Measurements from ENCODE around the gene C6orf163.
"Not testable (repeated sequence)": the region's sequence is repeated elsewhere in the genome, so short reads cannot be mapped to it uniquely, and the experiment has no call there.

C6orf163 gene

GRCh38 chr6:87344731-87345130 is at the start of gene C6orf163:
Gene C6orf163, plus strand, starts transcription at chr6:87344813. Its CDS starts 287 bp downstream, at chr6:87345100.
- TF ChIP-seq, protein P1, sequence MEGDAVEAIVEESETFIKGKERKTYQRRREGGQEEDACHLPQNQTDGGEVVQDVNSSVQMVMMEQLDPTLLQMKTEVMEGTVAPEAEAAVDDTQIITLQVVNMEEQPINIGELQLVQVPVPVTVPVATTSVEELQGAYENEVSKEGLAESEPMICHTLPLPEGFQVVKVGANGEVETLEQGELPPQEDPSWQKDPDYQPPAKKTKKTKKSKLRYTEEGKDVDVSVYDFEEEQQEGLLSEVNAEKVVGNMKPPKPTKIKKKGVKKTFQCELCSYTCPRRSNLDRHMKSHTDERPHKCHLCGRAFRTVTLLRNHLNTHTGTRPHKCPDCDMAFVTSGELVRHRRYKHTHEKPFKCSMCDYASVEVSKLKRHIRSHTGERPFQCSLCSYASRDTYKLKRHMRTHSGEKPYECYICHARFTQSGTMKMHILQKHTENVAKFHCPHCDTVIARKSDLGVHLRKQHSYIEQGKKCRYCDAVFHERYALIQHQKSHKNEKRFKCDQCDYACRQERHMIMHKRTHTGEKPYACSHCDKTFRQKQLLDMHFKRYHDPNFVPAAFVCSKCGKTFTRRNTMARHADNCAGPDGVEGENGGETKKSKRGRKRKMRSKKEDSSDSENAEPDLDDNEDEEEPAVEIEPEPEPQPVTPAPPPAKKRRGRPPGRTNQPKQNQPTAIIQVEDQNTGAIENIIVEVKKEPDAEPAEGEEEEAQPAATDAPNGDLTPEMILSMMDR (IDR thresholded peaks at IDR 0.05; ENCODE audit: low read depth, low read length): no peak
- no peak within 1 kb of the TSS for H3K4me3 ChIP-seq (ENCODE audit: low read depth, low read length)

DNA sequence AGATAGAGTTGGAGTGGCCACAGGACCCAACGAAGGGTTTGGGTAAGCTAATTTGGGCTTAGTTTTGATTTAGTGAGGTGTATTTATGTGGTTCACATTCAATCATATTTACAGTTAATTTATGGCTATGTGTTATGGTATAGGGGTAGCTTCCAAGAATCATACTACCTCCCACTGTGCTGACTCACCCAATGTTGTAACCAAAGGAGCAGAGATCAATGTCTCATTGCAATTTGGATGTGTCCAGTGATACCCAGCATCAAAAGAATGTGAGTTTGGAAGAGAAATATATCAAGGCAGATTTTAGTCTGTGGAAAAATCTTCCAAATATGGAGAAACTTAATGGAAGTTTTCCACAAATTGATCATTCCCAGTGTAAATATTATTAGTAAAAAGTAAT is 47.5 kb upstream of the C6orf163 start:
- TF ChIP-seq, protein P1 (IDR thresholded peaks at IDR 0.05; ENCODE audit: low read depth, low read length): no peak
- H3K4me3 ChIP-seq (ENCODE audit: low read depth, low read length): no peak overlapping the region

DNA sequence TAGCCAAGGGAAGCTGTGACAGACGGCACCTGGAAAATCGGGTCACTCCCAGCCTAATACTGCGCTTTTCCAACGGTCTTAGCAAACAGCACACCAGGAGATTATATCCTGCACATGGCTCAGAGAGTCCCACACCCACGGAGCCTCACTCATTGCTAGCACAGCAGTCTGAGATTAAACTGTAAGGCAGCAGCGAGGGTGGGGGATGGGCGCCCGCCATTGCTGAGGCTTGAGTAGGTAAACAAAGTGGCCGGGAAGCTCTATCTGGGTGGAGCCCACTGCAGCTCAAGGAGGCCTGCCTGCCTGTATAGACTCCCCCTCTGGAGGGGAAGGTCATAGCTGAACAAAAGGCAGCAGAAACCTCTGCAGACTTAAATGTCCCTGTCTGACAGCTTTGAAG is 43.3 kb upstream of the C6orf163 start:
- H3K4me3 ChIP-seq (ENCODE audit: low read depth, low read length): not testable (repeated sequence)

DNA sequence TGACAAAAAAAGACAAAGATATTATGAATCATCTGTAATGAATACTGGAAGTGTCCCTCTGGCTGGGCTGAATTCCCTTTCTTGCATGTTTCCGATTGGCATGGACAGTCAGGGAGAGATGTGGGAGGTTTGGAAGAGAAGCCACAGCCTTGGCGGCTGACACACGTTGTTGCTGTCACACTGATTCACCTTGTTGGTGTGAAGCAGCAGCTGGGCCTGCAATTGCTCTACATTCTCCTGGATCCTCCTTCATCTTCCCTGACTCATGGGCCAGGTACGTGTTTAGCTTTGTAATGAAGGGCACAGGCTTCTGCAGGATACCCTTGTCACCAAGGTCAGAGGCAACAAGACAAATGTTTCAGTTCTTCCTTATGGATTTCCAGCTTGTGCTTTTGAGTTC is 35.6 kb upstream of the C6orf163 start:
- no peak overlapping the region for H3K4me3 ChIP-seq (ENCODE audit: low read depth, low read length)
- TF ChIP-seq, protein P1 (IDR thresholded peaks at IDR 0.05; ENCODE audit: low read depth, low read length): no peak

DNA sequence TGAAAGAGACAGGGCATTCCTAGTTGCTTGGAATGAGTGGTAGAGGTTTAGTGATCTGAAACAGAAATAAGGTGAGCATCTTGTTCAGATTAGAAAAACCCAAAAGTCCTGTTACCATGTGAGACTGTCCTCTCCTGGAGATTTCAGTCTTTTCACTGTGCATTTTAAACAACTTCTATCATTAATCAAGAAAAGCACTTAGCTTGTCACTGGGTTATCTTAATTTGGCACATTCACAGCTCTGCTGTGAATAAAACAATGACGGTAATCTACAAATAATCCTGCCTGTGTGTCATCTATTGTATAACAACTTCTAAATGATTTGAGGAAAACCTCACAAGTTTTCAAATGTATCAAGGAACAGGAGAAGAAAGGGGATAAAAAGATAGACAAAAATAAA is 31.8 kb upstream of the C6orf163 start:
- TF ChIP-seq, protein P1 (IDR thresholded peaks at IDR 0.05; ENCODE audit: low read depth, low read length): no peak
- H3K4me3 ChIP-seq (ENCODE audit: low read depth, low read length): no peak overlapping the region

- no peak overlapping the region for H3K4me3 ChIP-seq (ENCODE audit: low read depth, low read length)
- TF ChIP-seq, protein P1 (IDR thresholded peaks at IDR 0.05; ENCODE audit: low read depth, low read length): no peak
These were observed 29.5 kb upstream of the C6orf163 start for GRCh38 chr6:87315071-87315470.

DNA sequence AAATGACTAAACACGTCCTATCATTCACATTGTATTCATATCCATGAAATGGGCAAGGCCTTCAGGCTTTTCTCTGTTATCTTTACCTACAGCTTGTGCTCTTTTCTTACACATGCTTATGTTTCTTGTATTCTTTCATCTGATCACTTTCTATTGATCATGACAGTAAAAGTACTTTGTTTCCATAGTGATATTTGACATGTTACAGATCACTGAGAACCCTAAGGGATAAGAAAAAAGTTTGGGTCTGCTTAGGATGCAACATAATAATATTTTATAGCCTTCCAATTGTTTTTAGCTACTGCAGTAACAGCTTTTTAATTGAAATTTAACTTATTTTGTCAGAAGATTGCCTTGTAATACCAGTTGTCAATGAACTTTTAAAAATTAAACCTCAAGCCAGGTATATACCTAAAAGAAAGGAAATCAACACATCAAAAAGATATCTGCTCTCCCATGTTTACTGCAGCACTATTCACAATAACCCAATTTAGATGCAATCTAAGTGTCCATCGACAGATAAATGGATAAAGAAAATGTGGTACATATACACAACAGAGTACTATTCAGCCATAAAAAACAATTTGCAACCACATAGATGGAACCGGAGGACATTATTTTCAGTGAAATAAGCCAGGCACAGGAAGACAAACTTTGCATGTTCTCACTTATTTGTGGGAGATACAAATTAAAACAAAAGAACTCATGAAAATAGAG is 25.2 kb upstream of the C6orf163 start:
- no peak overlapping the region for H3K4me3 ChIP-seq (ENCODE audit: low read depth, low read length)
- TF ChIP-seq, protein P1 (IDR thresholded peaks at IDR 0.05; ENCODE audit: low read depth, low read length): no peak
